Measurements from ENCODE around the gene NUCKS1.
A peak's percentile ranks its signal among the peaks of the same experiment; 100 is the strongest.
"Not testable (repeated sequence)": the region's sequence is repeated elsewhere in the genome, so short reads cannot be mapped to it uniquely, and the experiment has no call there.

NUCKS1 gene

DNA sequence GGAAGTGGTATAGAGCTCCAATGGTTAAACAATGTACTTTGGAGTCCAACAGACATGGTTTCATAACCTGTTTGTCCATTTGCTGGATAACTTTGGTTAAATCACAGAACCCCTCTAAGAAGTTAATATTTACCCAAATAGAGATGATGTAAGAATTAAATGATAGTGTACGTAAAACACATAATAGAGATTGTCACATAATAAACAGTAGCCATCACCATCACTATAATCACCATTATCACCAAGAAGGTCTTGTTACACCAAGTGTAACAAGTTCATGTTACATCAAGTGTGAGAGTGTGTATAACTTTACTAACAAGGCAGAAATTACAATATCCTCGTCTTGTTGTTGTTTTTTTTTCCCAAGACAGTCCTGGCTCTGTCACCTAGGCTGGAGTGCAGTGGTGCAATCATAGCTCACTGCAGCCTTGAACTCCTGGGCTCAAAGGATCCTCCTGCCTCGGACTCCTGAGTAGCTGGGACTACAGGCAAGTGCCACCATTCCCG lies 23.3 kb downstream of the NUCKS1 start:
- DNase-seq = no peak

DNA sequence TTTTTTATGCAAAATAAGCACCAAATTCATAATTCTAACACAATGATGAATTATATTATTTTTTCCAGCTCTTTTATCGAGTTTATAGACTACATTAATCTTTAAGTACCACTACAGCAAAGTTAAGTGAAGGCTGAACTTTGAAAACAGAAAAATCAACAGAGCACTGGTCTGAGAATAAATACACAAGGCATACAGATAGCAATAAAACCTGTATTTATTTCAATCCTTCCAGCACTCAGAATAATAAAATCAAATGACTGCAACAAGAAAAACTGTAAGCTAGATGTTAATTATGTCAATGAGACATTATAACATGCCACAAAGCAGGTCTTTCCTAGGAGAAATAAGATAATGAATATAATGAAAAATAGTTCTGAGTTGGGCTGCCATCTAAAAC lies 24.5 kb downstream of the NUCKS1 start:
- no peak for DNase-seq

DNA sequence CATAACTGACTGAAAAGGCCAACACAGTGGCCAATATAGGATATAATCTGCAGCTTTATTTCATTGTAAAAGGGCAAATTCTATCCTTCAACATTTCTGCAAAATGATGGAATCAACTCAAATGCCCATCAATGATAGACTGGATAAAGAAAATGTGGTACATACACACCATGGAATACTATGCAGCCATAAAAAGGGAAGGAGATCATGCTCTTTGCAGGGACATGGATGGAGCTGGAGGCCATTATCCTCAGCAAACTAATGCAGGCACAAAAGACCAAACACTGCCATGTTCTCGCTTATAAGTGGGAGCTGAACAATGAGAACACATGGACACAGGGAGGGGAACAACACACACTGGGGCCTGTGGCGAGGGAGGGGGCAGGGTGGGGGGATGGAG lies 29.2 kb downstream of the NUCKS1 start:
- not testable (repeated sequence) for DNase-seq

DNA sequence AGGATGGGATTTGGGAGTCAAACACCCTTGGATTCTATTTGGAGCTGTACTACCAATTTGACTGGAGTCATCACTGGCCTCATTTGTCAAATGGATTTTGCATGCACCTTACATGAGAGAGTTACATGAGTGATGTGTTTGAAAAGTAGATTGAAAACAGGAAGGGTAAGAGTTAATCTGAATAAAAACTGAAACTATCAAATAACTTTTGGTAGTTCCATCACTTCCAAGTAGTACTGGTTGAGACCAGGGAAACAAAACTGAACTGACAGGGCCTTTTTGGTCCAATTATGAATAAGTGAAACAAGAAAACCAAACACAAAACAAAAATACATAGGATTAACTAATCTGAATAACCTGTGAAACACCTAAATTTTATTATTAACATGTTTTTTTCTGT lies 30.2 kb downstream of the NUCKS1 start:
- DNase-seq = no peak

DNA sequence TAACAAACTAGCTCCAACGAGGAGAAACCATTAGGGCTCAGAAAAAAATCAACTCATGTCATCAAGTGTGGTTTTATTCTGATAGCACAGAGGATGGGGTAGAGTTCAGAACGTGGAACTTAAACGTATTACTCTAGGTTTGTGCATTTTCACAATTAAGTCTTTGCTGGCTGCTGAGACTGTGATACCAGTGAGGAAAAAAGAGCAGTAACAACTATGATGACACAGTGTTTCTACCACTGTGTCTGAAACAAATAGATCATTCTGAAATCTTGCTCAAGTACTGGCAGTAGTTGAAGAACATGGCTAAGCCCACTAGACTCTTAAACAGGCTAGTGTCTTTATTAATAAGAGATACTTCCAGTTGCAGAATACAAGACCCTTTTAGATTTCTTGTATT lies 31.0 kb downstream of the NUCKS1 start:
- no peak for DNase-seq

DNA sequence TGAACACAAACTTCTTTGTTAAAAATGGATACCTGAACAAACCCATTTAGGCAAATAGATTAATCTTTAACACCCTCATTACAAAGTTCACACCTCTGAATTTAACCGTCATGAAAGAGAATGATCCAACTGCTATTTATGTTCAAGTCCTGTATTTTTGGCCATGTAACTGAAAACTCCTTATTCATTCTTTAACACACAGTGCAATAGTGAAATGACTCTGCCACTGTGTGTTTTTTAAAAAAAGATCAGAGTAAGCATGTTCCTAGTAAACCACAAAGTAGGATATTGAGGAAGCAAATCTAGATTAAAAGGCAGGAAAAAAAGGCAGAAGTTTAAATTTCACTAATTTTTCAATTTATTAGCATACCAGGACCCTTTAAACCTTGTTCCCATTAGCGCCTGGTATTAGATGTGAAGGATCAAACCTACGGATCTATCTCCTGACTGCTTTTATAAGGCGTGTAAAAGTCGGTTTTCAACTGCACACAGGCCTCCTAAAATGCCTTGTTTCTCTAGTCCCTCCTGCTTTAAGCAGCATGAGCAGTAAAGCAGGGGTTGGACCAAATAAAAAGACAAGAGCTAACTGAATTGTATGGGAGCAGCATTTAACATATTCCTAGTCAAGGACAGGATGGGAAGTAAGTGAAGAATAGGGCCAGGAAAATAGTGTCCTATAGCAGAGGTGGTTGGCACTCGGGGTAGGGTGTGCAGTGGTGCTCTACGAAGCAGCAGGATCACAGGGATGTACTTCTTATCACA lies 33.4 kb downstream of the NUCKS1 start:
- DNase-seq = no peak

DNA sequence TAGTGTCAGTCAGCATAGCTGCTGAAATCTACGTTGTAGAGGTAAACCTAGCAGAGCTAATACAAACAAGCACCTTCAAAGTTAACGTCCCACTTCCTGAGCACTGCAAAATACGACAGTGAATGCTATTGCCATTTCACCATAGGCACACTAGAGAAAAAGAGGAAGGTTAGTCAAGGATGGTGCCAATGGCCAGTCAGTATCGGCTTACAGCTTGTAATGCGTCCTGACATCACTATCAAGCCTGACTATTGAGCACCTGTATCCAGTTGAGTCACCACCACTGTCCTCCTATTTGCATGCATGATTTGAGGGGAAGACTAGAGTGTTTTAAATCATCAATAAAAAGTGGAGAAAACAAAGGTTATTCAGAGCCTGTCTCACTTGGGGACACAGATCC lies 34.4 kb downstream of the NUCKS1 start:
- no peak for DNase-seq

DNA sequence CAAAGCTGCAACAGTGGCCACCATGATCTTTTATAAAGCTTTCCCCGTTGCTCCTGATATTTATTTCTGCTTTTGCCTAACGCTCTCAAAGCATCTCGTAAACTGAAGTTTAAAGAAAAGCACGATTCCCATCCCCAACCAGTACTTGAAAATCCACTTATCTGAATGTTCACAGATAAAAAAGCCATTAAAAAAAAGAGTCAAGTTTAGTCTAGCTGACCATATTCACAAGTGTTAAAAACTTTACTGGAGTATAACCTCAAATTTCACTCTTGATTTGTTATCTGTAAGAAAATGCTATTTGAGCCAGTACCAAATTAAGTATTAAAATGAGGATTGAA lies 35.1 kb downstream of the NUCKS1 start:
- no peak for DNase-seq

DNA sequence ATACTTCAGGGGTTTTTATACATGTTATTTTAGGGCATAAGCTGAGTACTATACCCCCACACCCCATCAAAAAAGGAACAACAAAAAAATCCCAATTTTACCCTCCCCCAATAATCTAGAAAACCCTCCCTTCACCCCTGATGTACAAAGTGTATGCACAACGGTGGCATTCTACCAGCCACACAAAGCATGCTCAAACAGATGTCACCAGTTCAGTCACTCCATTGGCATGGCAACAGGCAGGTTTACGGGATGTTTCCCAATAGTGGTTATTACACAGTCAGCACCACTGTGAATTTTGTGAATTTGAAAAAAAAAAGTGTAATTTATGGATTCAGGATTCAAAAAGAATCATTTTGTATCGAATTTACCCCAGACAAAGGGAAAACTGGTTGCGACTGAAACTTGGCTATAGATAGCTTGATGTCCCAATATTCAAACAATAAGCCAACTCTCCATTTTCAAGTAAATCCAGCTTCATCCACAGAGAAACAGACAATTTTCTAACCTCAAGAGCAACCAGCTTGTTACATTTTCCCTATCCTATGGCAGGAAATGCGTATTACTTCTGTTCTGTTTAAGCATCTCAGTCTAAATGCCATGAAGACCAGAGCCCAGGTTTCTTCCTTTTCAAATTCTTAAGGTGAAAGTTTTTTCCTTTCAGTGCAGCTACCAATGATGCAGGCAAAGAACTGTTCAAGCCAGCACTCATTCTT lies 35.6 kb downstream of the NUCKS1 start:
- DNase-seq = no peak

DNA sequence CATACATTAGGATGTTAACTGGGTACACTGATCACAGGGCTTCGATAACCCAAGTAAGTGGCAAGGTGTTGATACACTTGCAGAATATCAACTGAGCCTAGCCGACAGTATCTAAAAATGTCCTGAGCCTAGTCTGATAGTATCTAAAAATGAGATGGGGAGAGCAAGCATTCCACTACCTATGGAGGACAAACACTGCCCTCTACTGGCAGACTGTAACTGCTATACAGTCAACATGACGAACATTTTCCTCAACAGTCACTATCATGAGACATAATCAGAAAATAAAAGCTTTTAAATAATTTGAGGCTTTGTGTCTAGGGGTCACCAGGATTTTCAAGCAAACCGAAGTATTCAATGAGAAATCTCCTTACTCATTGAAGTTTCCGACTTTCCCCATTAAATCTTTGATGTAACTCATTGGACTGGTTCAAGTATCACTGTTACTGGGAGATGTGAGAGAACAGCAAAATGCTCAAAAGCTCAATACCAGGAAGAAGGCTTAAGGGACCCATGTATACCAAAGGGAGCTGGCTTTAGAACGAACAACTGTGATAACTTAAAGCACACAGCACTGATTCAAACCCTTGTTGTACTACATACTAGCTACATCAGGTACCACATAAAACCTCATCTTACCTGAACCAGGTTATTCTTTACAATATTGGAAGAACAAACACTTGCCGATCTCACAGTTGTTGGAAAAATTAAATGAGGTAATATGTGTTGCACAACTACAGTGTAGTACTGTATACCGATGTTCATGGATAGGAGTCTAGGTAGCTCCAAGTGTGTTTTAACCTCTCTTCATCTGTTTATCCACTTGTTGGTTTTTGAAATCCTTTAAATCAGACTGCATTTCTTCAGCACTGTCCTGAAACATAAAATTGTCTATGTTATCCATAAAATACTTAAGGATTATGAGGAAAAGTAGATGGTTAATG lies 38.6 kb downstream of the NUCKS1 start:
- peak; percentile 72 for DNase-seq

DNA sequence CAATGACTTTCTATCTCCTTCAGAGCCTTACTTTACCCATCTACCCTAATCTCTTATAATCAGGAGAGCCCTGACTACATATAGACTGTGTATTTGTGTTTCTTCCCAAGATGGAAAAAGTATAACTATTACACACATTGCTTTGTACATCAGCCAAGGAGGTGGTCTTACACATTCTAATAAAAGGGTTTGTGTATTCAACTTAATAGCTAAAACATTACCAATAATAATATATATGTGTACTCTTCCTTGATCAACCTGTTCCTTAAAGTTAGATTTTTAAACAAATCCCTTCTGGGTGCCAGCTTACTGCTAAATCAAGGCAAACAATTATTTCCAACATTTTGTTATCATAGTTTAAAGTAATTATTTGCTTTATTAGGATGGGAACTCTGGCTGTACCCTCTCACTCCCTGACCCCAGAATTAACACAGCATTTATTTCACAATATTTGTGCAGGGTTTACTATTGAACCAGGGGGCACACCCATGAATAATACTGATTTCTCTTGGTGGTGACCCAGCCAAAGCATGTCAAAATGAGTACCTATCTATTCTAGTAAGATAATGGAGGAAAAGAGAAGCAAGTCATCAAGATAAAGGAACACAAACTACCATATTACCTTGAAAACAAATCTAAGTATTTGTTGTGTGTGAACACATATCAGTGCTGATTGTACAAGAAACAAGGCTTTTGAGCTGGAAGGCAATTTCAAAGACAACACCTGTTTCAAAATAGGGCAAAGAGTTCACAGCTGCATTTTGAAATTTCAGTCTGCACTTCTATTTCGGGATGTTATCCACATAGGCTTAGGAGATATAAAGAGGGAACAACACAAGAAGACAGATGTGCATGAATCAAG lies 39.5 kb downstream of the NUCKS1 start:
- no peak for DNase-seq

DNA sequence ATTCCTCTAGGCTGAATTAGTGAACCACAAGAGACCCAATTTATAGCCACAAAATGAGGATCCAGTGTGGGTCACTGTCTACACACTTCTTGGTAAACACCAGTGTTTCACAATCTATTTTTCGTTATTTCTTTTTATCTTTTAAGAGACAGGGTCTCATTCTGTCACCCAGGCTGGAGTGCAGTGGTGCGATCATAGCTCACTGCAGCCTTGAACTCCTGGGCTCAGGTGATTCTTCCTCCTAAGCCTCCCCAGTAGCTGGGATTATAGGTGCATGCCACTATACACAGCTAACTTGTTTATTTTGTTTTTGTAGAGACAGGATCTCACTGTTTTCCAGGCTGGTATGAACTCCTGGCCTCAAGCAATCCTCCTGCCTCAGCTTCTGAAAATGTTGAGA lies 40.3 kb downstream of the NUCKS1 start:
- DNase-seq = no peak

DNA sequence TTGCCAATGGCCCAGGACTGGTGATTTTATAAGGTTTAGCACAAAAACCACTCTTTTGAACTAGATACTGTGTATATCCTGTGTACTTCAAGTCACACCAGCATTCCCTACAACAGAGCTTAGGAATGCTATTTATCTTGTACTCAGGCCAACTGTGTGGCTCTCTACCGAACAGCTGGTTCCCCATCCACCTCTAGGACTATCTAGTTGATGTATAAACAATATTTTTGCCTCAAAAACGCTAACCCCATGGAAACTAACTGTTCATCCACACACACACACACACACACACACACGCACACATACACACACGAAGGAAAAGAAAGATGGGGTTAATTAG lies 41.0 kb downstream of the NUCKS1 start:
- no peak for DNase-seq

DNA sequence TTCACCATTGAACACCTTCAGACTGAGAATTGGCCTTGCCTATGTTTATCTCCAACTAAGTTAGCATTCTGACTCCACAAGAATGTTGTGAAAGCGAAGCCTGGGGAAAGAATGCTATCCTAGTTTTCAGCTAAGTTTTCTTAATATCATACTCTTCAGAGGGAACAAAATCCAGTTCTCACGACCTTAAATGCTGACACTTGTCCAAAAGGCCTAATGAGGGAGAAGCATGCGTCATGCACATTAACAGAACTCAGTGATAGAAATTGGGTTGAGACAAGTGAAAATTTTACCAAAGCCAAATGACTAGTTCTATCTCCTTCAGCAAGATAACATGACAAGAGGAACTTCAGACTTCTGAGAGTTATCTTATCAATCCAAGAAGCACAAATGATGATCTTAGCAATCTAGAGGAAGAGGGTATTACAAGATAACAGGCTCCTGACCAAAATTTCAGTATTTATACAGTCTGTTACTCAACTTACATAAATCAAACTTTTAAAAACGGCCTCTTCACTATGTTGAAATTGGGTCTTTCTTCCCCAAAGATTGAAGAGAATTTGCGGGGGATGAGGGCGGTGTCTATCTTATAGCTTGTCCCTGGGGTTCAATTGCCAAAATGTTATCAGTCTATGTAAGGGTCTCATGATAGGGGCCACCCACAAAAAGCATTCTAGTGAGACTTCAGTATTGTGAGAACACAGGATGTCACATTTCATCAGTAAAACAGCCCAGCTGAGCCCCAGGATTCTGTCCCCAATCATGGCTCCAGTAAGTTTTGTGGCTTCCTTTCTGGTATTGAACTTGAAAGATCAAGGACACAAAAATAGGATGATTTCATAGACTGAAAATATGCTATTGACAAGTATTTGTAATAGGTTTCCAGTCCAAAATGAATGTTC lies 43.1 kb downstream of the NUCKS1 start:
- DNase-seq = no peak

DNA sequence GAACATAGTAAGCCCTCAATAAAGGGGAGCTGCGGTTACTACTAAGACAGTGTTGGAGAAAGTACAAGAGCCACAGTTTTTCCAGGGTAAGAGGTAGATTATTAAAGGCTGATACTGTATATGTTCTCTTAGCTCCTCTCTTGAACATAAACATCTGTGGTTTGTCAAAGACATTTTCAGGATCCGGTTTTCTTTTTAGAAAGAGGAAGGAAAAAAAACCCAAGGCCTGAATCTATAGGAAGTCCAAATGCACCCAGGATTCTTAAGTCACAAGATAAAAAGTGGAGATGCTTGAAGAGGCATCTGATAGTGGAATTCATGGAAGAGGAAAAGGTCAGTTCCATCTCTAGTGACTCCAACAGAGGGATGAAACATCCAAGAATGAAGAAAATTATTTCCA lies 45.1 kb downstream of the NUCKS1 start:
- no peak for DNase-seq

DNA sequence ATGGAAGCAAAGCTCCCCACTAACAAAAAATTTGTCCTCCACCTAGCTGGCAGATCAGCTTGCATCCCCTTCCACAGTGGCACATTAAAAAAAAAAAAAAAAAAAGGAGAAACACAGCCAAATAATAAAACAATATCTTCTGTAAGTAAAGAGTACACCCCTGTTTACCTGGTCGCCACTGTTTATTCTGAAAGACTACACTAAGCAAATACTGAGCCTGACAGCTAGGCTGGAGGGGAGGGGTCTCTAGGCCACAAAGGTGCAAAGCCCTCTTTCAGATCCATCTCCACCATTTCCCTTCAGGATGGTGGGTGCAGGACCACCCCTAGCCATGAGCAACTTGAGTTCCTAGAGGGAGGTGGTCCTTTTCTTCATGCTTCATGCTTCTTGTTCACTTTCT lies 46.9 kb downstream of the NUCKS1 start:
- no peak for DNase-seq

DNA sequence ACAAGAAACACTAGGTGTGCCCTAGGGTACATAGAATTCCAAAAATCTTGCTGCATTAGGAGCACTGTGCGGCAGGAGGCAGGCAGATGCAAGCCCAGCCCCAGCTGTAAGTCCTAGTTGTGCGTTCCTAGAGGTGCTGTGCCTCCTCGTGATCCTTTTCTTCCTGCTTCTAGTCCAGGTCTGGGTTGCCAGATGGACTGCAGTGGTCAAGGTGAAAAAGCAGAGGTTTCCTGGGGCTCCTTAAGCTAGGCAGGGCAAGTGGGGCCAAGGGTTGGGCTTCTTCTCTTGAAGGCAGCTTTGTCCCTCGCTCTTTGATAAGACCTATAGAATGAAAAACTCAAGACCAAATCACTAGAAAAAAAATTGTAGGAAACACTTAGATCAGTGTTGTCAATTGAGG lies 48.1 kb downstream of the NUCKS1 start:
- no peak for DNase-seq

DNA sequence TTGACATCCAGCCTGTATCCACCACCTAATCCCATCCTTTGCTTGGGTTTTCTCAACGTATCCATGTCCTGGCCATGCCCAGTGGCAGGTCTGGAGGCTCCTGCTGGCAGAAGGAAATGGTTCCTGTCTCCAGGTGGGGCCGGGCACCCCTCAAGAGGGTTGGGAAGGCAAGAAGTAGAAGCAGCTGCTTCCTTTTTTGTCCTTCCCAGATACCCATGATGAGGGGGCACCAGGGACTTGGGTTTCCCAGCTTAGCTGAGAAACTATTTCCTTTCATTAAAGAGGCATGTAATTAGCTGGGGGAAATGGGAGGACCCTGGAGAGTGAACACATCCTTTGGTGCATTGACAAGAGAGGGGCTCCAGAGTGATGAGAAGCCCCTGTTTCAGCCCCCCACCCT lies 48.6 kb downstream of the NUCKS1 start:
- DNase-seq = no peak

DNA sequence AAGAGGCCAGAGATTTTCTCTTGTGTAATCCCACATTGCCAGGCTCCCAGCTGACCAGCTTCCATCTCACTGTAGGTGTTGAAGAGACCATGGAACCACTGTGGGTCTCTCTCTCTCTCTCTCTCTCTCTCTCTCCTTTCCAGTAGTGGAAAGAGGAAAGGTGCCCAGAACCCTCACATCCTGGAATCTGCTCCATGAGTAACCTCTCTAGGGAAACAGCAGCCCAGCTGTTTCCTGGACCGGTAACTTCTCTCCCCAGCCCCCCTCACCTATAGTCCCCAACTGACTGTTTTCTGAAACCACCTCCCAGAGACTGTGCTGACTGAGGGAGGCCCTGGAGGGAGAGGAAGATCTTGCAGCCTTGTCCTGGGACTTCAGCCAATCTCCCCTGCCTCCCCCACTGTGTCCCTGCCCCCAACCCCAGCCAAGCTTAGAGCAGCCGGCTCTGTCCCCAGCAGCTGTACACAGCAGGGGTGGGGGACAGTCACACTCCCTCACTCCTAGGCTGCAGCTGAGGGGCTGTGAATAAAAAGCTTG lies 49.0 kb downstream of the NUCKS1 start:
- no peak for DNase-seq

DNA sequence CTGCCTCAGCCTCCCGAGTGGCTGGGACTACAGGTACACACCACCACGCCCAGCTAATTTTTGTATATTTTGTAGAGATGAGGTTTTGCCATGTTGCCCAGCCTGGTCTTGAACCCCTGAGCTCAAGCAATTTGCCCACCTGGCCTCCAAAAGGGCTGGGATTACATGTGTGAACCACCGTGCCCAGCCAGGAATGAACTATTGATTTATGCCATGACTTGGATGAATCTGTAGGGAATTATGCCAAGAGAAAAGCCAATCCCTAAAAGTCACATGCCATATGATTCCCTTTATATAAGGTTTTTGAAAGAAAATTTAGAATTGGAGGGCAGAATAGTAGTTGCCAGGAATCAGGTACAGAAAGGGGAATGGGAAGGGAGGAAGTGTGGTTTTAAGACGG lies 50.6 kb downstream of the NUCKS1 start:
- no peak for DNase-seq

DNA sequence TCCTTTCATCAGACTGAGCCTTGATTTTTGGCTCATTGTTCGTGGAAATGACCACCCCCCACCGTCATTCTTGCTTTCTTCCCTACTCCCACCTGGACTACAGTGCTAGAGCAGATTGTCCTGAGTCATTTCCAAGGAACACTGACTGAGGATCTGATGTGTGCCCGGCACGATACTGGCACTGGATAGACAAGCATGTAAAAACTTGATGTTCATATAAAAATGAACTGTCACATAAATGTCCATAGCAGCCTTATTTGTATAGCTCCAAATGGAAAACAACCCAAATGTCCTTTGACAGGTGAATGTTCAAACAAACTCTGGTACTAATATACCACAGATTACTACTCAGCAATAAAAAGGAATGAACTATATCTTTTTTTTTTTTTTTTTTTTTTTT lies 51.1 kb downstream of the NUCKS1 start:
- DNase-seq = no peak
